COR-L47 (cell line): Measurements from ENCODE around the gene CYTH1.
"Not testable (repeated sequence)": the region's sequence is repeated elsewhere in the genome, so short reads cannot be mapped to it uniquely, and the experiment has no call there.

Source experiments
- DNase-seq: peaks from one replicate; lab custom pipeline; 2025; lab: John Stamatoyannopoulos, UW

Gene CYTH1

GRCh38 chr17:78787444-78787843, 5.4 kb upstream of the CYTH1 start:
- DNase-seq, result no peak

- no peak for DNase-seq
These were observed 3.6 kb upstream of the CYTH1 start for GRCh38 chr17:78785663-78786057.

GRCh38 chr17:78785011-78785662, 3.1 kb upstream of the CYTH1 start:
- DNase-seq, result no peak

GRCh38 chr17:78784352-78784751, 2.3 kb upstream of the CYTH1 start:
- DNase-seq, result no peak

GRCh38 chr17:78783711-78784324, 1.7 kb upstream of the CYTH1 start:
- no peak for DNase-seq

- DNase-seq, result peak; percentile 10
These were observed 775 bp downstream of the CYTH1 start for GRCh38 chr17:78781104-78781892.

GRCh38 chr17:78780335-78780734, 1.7 kb downstream of the CYTH1 start:
- DNase-seq, result no peak

GRCh38 chr17:78779850-78780249, 2.2 kb downstream of the CYTH1 start:
- DNase-seq, result no peak

GRCh38 chr17:78779286-78779651, 2.8 kb downstream of the CYTH1 start:
- DNase-seq, result not testable (repeated sequence)

- no peak for DNase-seq
These were observed 4.2 kb downstream of the CYTH1 start for GRCh38 chr17:78777881-78778280.

- no peak for DNase-seq
These were observed 7.0 kb downstream of the CYTH1 start for GRCh38 chr17:78774956-78775571.

- no peak for DNase-seq
These were observed 7.6 kb downstream of the CYTH1 start for GRCh38 chr17:78774453-78774852.

GRCh38 chr17:78771758-78772382, 10.2 kb downstream of the CYTH1 start:
- no peak for DNase-seq

GRCh38 chr17:78769196-78769773, 12.8 kb downstream of the CYTH1 start:
- no peak for DNase-seq

- no peak for DNase-seq
These were observed 14.3 kb downstream of the CYTH1 start for GRCh38 chr17:78767806-78768205.

GRCh38 chr17:78766743-78767294, 15.3 kb downstream of the CYTH1 start:
- no peak for DNase-seq

- no peak for DNase-seq
These were observed 15.8 kb downstream of the CYTH1 start for GRCh38 chr17:78766225-78766624.

GRCh38 chr17:78765821-78766220, 16.3 kb downstream of the CYTH1 start:
- no peak for DNase-seq

- DNase-seq, result no peak
These were observed 17.2 kb downstream of the CYTH1 start for GRCh38 chr17:78764871-78765270.

GRCh38 chr17:78763561-78763960, 18.5 kb downstream of the CYTH1 start:
- DNase-seq, result no peak

GRCh38 chr17:78761789-78762406, 20.2 kb downstream of the CYTH1 start:
- no peak for DNase-seq
